ENCODE results near the gene CACNA2D1. TPM values are rescaled to one million over a fixed set of nuclear protein-coding genes. Genes with fewer than 3 reads are reported as not detected.

Gene CACNA2D1
- total RNA-seq, 1 donor, result 63.5 TPM

GRCh38 chr7:82294382-82294784 lies 149.2 kb downstream of the CACNA2D1 start:
- no peak for DNase-seq (ENCODE audit: low read depth)
- TF ChIP-seq CTCF (IDR thresholded peaks at IDR 0.05; ENCODE audit: insufficient read depth, low read depth, low read length), result no peak
- H3K4me3 ChIP-seq (ENCODE audit: low read depth, low read length), result no peak overlapping the region

- no peak for TF ChIP-seq CTCF (IDR thresholded peaks at IDR 0.05; ENCODE audit: insufficient read depth, low read depth, low read length)
- no peak for DNase-seq (ENCODE audit: low read depth)
- H3K4me3 ChIP-seq (ENCODE audit: low read depth, low read length), result no peak overlapping the region
Measured at GRCh38 chr7:82293467-82293866, 150.1 kb downstream of the CACNA2D1 start.

- no peak for DNase-seq (ENCODE audit: low read depth)
- TF ChIP-seq CTCF (IDR thresholded peaks at IDR 0.05; ENCODE audit: insufficient read depth, low read depth, low read length), result no peak
- no peak overlapping the region for H3K4me3 ChIP-seq (ENCODE audit: low read depth, low read length)
Measured at GRCh38 chr7:82291931-82292330, 151.6 kb downstream of the CACNA2D1 start.

GRCh38 chr7:82289889-82290288 lies 153.7 kb downstream of the CACNA2D1 start:
- no peak for DNase-seq (ENCODE audit: low read depth)
- no peak for TF ChIP-seq CTCF (IDR thresholded peaks at IDR 0.05; ENCODE audit: insufficient read depth, low read depth, low read length)

GRCh38 chr7:82289152-82289535 lies 154.4 kb downstream of the CACNA2D1 start:
- H3K4me3 ChIP-seq (ENCODE audit: low read depth, low read length), result no peak overlapping the region
- no peak for DNase-seq (ENCODE audit: low read depth)
- TF ChIP-seq CTCF (IDR thresholded peaks at IDR 0.05; ENCODE audit: insufficient read depth, low read depth, low read length), result no peak

More at GRCh38 chr7:82289889-82290288, 153.7 kb downstream of the CACNA2D1 start:
- H3K4me3 ChIP-seq (ENCODE audit: low read depth, low read length), result no peak overlapping the region

- no peak for TF ChIP-seq CTCF (IDR thresholded peaks at IDR 0.05; ENCODE audit: insufficient read depth, low read depth, low read length)
- DNase-seq (ENCODE audit: low read depth), result no peak
- H3K4me3 ChIP-seq (ENCODE audit: low read depth, low read length), result no peak overlapping the region
Measured at GRCh38 chr7:82286798-82287140, 156.8 kb downstream of the CACNA2D1 start.

- no peak overlapping the region for H3K4me3 ChIP-seq (ENCODE audit: low read depth, low read length)
- TF ChIP-seq CTCF (IDR thresholded peaks at IDR 0.05; ENCODE audit: insufficient read depth, low read depth, low read length), result no peak
Measured at GRCh38 chr7:82286096-82286797, 157.3 kb downstream of the CACNA2D1 start.

More at GRCh38 chr7:82286096-82286797, 157.3 kb downstream of the CACNA2D1 start:
- no peak for DNase-seq (ENCODE audit: low read depth)

Data from fibroblast of villous mesenchyme (primary cell).